ENCODE data around the gene UTS2R. TPM values are rescaled to one million over a fixed set of nuclear protein-coding genes. Genes with fewer than 3 reads are reported as not detected.

UTS2R gene
- total and polyA plus RNA-seq, 3 experiments from 2014 or later: not detected

DNA sequence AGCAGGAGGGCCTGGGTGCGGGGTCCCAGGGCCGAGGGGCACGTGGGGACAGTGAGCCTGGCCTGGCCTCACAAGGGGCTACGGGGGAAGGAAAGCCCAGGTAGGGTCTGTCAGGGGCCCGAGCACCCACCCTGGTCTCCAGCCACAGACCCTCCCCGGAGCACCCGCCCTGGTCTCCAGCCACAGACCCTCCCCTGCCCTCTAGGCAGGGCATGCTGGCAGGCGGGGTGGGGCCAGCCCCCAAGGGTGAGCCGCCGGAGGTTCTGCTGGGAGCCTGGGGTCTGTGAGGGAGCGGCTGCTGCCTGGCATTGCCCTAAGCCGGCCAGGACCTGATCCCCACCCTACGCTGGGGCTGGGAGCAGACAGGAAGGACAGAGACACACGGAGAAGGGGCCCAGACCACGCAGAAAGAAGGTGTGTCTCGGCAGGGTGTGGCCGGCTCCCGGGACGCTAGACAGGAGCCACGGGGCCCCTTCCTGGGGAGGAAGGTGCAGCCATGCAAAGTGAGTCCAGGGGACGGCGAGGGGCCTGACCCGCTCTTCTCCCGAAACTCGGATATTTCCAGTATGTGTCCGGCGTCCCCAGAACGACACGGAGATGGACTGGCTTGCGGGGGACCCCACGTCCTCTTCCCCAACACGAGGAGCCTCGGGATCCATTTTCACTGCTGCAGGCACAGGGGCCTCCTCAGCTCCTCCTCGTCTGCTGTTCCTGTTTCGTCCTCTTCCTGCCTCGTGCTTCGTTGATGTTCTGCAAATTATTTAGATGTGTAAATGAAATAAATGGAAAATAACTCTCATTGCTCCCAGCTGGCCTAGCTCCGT is 15.5 kb downstream of the UTS2R start:
- H3K36me3 ChIP-seq (ENCODE audit: insufficient read depth, low read length): no peaks in the 10 kb centered on the region
- H3K4me1 ChIP-seq (ENCODE audit: insufficient read depth, low read length): no peaks in the 10 kb centered on the region
- no peaks in the 10 kb centered on the region for H3K27me3 ChIP-seq (ENCODE audit: insufficient read depth, low read length, poor library complexity, severe bottlenecking)
- H3K27ac ChIP-seq (ENCODE audit: low read depth, low read length): no peak overlapping the region
- Mint-ChIP-seq H3K9me3 (no peaks in the 10 kb centered on the region), H3K4me1 (peaks cover 0 to 7% (median 2%) of the 10 kb centered on the region in 3 donors), H3K36me3 (peaks cover 0 to 6% (median 0%) of the 10 kb centered on the region in 3 donors), H3K27ac (no peak overlapping the region), H3K27me3 (peaks cover 5 to 7% of the 10 kb centered on the region in 2 donors), H3K4me3 (no peak overlapping the region)
- ChIA-PET POLR2A (no interaction called here), CTCF (no interaction called here)
- DNase-seq: no peak
- no peaks in the 10 kb centered on the region for H3K9me3 ChIP-seq (ENCODE audit: low read length)
- no peak overlapping the region for H3K4me3 ChIP-seq (ENCODE audit: low read length)

DNA sequence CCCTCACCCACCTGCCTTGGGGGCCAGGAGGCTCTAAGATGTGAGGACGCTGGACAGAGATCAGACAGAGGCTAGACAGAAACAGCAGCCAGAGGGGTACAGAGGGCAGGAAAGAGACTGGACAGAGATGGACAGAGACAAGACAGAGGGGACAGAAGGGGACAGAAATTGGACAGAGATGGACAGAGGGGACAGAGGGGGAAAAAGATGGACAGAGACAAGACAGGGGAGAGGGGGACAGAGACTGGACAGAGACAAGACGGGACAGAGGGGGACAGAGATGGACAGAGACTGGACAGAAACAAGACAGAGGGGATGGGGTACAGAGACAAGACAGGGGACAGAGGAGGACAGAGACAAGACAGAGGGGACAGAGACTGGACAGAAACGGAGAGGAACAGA is 16.1 kb downstream of the UTS2R start:
- Mint-ChIP-seq H3K9me3 (no peaks in the 10 kb centered on the region), H3K27ac (peak overlapping the region in 2 of 8 donors; percentile 69 to 89), H3K4me1 (peaks cover 0 to 7% (median 2%) of the 10 kb centered on the region in 3 donors), H3K27me3 (peaks cover 5 to 7% of the 10 kb centered on the region in 2 donors), H3K4me3 (no peak overlapping the region), H3K36me3 (peaks cover 0 to 12% (median 1%) of the 10 kb centered on the region in 3 donors)
- H3K36me3 ChIP-seq (ENCODE audit: insufficient read depth, low read length): no peaks in the 10 kb centered on the region
- ChIA-PET POLR2A (no interaction called here), CTCF (no interaction called here)
- no peak overlapping the region for H3K27ac ChIP-seq (ENCODE audit: low read depth, low read length)
- H3K27me3 ChIP-seq (ENCODE audit: insufficient read depth, low read length, poor library complexity, severe bottlenecking): no peaks in the 10 kb centered on the region
- no peak for DNase-seq
- no peaks in the 10 kb centered on the region for H3K9me3 ChIP-seq (ENCODE audit: low read length)
- H3K4me1 ChIP-seq (ENCODE audit: insufficient read depth, low read length): no peaks in the 10 kb centered on the region
- H3K4me3 ChIP-seq (ENCODE audit: low read length): no peak overlapping the region

DNA sequence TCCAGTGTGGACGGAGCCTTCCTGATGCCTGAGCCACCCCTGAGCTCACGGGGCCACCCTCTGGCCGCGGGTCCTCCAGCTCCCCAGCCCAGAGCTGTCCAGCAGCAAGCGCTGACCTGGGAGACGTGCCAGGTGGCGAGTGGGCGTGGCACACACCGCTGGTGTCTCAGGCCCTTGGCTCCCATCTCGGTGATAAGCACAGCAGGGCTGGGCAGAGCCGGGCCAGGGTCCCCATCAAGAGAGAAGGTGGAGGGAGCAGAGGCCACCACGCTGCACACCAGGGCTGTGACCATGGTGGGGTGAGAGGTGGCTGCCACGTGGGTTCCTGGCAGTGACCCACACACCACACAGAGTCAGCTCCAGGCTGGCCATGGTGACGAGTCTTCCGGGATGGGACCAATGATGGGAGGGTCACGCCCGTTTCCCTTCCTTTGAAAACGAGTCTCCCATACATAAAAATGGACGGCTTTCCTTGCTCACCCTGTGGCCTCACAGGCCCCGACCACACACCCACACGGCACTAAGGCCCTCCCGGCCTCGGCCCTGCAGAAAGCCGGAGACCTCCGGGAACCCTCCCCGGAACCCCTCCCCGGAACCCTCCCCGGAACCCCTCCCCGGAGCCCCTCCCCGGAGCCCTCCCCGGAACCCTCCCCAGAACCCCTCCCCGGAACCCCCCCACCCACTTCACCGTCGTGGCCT is 16.8 kb downstream of the UTS2R start:
- H3K27ac ChIP-seq (ENCODE audit: low read depth, low read length): no peak overlapping the region
- H3K27me3 ChIP-seq (ENCODE audit: insufficient read depth, low read length, poor library complexity, severe bottlenecking): no peaks in the 10 kb centered on the region
- no peaks in the 10 kb centered on the region for H3K9me3 ChIP-seq (ENCODE audit: low read length)
- no peak for DNase-seq
- Mint-ChIP-seq H3K9me3 (no peaks in the 10 kb centered on the region), H3K36me3 (peaks cover 0 to 19% (median 1%) of the 10 kb centered on the region in 3 donors), H3K27me3 (peaks cover 5 to 7% of the 10 kb centered on the region in 2 donors), H3K4me1 (peaks cover 0 to 7% (median 2%) of the 10 kb centered on the region in 3 donors), H3K4me3 (no peak overlapping the region), H3K27ac (no peak overlapping the region)
- no peaks in the 10 kb centered on the region for H3K4me1 ChIP-seq (ENCODE audit: insufficient read depth, low read length)
- H3K36me3 ChIP-seq (ENCODE audit: insufficient read depth, low read length): no peaks in the 10 kb centered on the region
- no peak overlapping the region for H3K4me3 ChIP-seq (ENCODE audit: low read length)
- ChIA-PET POLR2A (no interaction called here), CTCF (no interaction called here)

DNA sequence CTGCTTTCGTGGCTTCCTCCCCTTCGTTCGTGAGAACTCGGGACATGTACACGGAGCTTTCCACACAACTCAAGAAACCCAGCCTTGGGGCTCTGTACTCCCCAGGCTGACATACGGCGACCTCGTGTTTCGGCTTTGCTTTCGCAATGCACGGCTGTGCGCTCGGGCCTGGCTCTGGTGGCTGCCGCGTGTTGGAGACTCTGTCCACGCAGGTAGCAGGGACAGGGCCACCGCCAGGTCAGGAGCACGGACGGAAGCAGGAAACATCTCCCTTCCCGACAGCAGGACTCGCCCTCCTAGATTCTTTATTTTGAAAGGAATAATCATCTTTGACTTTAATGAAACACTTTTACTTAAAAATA is 17.3 kb downstream of the UTS2R start:
- Histone ChIP-seq H3K27me3 (ENCODE audit: insufficient read depth, low read length, poor library complexity, severe bottlenecking) (no peaks in the 10 kb centered on the region), H3K27ac (ENCODE audit: low read depth, low read length) (no peak overlapping the region), H3K4me1 (ENCODE audit: insufficient read depth, low read length) (no peaks in the 10 kb centered on the region), H3K9me3 (ENCODE audit: low read length) (no peaks in the 10 kb centered on the region), H3K36me3 (ENCODE audit: insufficient read depth, low read length) (no peaks in the 10 kb centered on the region), H3K4me3 (ENCODE audit: low read length) (no peak overlapping the region)
- H3K4me1 Mint-ChIP-seq: peaks cover 0 to 7% (median 2%) of the 10 kb centered on the region in 3 donors
- H3K4me3 Mint-ChIP-seq: no peak overlapping the region
- ChIA-PET POLR2A (no interaction called here), CTCF (no interaction called here)
- no peak overlapping the region for H3K27ac Mint-ChIP-seq
- H3K27me3 Mint-ChIP-seq: peaks cover under 1 to 7% of the 10 kb centered on the region in 2 donors
- H3K36me3 Mint-ChIP-seq: peaks cover 0 to 23% (median 1%) of the 10 kb centered on the region in 3 donors
- H3K9me3 Mint-ChIP-seq: no peaks in the 10 kb centered on the region
- no peak for DNase-seq

DNA sequence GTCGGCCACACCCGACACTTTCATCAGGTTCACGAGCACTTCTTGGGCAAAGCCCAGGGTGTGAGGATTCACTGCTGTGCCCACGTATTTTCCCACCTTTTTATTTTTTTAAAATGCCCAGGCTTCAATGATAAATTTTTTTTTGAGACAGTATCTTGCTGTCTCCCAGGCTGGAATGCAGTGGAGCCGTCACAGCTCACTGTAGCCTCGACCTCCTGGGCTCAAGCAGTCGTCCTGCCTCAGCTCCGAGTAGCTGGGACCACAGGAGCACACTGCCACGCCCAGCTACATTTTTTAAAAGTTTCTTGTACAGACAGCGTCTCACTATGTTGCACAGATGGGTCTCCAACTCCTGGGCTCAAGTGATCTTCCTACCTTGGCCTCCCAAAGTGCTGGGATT is 17.8 kb downstream of the UTS2R start:
- no peaks in the 10 kb centered on the region for H3K4me1 ChIP-seq (ENCODE audit: insufficient read depth, low read length)
- no peaks in the 10 kb centered on the region for H3K36me3 ChIP-seq (ENCODE audit: insufficient read depth, low read length)
- no peaks in the 10 kb centered on the region for H3K27me3 ChIP-seq (ENCODE audit: insufficient read depth, low read length, poor library complexity, severe bottlenecking)
- no peak for DNase-seq
- ChIA-PET POLR2A (no interaction called here), CTCF (no interaction called here)
- peaks cover 0 to 7% of the 10 kb centered on the region in 2 donors for H3K27me3 Mint-ChIP-seq
- H3K4me3 Mint-ChIP-seq: no peak overlapping the region
- H3K27ac Mint-ChIP-seq: peak overlapping the region in 1 of 8 donors; percentile 47
- H3K9me3 Mint-ChIP-seq: no peaks in the 10 kb centered on the region
- H3K9me3 ChIP-seq (ENCODE audit: low read length): no peaks in the 10 kb centered on the region
- H3K4me3 ChIP-seq (ENCODE audit: low read length): no peak overlapping the region
- no peak overlapping the region for H3K27ac ChIP-seq (ENCODE audit: low read depth, low read length)
- H3K4me1 Mint-ChIP-seq: peaks cover 0 to 7% (median 2%) of the 10 kb centered on the region in 3 donors
- peaks cover 0 to 27% (median 1%) of the 10 kb centered on the region in 3 donors for H3K36me3 Mint-ChIP-seq

DNA sequence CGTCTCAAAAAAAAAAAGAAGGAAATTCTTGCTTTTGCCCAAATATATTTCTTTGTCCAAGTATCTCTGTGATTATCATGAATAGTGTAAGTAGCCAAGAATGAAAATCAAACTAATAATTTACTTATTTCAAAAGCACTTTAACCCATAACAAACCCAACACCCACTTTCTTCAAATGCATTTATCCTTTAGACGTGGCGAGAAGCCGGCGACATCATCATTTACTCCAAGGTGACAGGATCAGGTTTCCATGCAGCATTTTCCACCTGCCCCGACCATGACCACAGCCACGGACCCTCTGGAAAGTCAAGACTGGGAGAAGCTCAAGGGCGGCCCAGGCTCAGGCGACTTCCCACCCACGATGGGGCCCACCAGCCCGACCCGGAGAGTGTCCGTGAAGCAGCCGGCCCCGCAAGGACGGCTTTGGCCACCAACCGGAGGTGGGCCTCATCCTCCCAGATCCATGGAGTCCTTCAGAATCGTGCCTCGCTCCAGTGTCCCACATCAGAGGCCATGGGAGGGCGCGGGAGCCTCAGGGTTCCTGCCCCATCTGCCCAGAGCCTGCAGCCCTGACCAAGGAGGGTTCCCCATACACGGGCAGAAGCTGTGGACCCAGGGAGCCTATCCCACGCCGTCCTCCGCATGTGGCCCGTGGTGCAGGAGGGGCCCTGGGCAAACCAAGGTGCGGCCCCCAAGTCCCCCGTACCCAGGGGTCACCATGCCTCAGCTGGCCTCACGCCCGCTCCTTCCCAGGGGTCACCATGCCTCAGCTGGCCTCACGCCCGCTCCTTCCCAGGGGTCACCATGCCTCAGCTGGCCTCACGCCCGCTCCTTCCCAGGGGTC is 18.7 kb downstream of the UTS2R start:
- Histone ChIP-seq H3K9me3 (ENCODE audit: low read length) (no peaks in the 10 kb centered on the region), H3K27ac (ENCODE audit: low read depth, low read length) (no peak overlapping the region), H3K4me1 (ENCODE audit: insufficient read depth, low read length) (no peaks in the 10 kb centered on the region), H3K4me3 (ENCODE audit: low read length) (no peak overlapping the region), H3K36me3 (ENCODE audit: insufficient read depth, low read length) (no peaks in the 10 kb centered on the region), H3K27me3 (ENCODE audit: insufficient read depth, low read length, poor library complexity, severe bottlenecking) (no peaks in the 10 kb centered on the region)
- POLR2A ChIA-PET: no interaction called here
- peaks cover 0 to 7% (median 2%) of the 10 kb centered on the region in 3 donors for H3K4me1 Mint-ChIP-seq
- no peaks in the 10 kb centered on the region for H3K9me3 Mint-ChIP-seq
- H3K27ac Mint-ChIP-seq: no peak overlapping the region
- CTCF ChIA-PET: no interaction called here
- H3K4me3 Mint-ChIP-seq: no peak overlapping the region
- H3K27me3 Mint-ChIP-seq: peaks cover 0 to 7% of the 10 kb centered on the region in 2 donors
- peaks cover 0 to 33% (median 1%) of the 10 kb centered on the region in 3 donors for H3K36me3 Mint-ChIP-seq
- no peak for DNase-seq

DNA sequence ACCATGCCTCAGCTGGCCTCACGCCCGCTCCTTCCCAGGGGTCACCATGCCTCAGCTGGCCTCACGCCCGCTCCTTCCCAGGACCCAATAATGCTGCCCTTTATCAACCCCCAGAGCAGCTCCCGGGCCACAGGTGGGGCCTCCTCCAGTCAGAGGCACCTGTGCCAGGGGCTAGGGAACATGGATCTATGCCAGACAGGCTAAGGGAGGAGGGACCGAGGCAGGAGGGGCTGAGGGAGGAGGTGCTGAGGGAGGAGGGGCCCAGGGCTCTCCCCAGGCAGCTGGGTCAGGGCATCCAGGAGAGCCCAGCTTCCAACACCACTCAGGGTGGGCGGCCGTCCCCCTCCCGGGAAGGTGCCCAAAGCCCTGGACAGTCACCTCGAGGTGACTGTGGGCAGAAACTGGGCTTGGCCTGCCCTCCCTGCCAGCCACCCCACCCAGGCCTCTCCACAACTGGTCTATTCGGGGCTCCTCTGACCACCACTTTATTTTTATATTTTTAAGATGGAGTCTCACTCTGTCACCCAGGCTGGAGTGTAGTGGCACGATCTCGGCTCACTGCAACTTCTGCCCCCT is 19.4 kb downstream of the UTS2R start:
- H3K36me3 ChIP-seq (ENCODE audit: insufficient read depth, low read length): no peaks in the 10 kb centered on the region
- no peak overlapping the region for H3K4me3 Mint-ChIP-seq
- no peak overlapping the region for H3K27ac ChIP-seq (ENCODE audit: low read depth, low read length)
- POLR2A ChIA-PET: no interaction called here
- H3K27ac Mint-ChIP-seq: no peak overlapping the region
- no peaks in the 10 kb centered on the region for H3K9me3 Mint-ChIP-seq
- CTCF ChIA-PET: no interaction called here
- H3K27me3 ChIP-seq (ENCODE audit: insufficient read depth, low read length, poor library complexity, severe bottlenecking): no peaks in the 10 kb centered on the region
- H3K36me3 Mint-ChIP-seq: peaks cover 0 to 36% (median 1%) of the 10 kb centered on the region in 3 donors
- H3K4me3 ChIP-seq (ENCODE audit: low read length): no peak overlapping the region
- H3K27me3 Mint-ChIP-seq: peaks cover 0 to 7% of the 10 kb centered on the region in 2 donors
- no peak for DNase-seq
- peaks cover 0 to 7% (median 2%) of the 10 kb centered on the region in 3 donors for H3K4me1 Mint-ChIP-seq
- H3K9me3 ChIP-seq (ENCODE audit: low read length): no peaks in the 10 kb centered on the region
- no peaks in the 10 kb centered on the region for H3K4me1 ChIP-seq (ENCODE audit: insufficient read depth, low read length)
